ENCODE results near the gene SLF2.
"Not testable (repeated sequence)": the region's sequence is repeated elsewhere in the genome, so short reads cannot be mapped to it uniquely, and the experiment has no call there.

Gene SLF2

GRCh38 chr10:100879741-100880360, 32.9 kb upstream of the SLF2 start:
- DNase-seq (ENCODE audit: insufficient read length, low spot score) (no peak), FAIRE-seq (no peak)

- DNase-seq (ENCODE audit: insufficient read length, low spot score) (no peak), FAIRE-seq (no peak)
Measured at GRCh38 chr10:100881556-100882213, 31.1 kb upstream of the SLF2 start.

GRCh38 chr10:100882252-100882651, 30.5 kb upstream of the SLF2 start:
- no peak for FAIRE-seq

GRCh38 chr10:100882671-100883311, 30.0 kb upstream of the SLF2 start:
- DNase-seq (ENCODE audit: insufficient read length, low spot score): no peak

More at GRCh38 chr10:100882252-100882651, 30.5 kb upstream of the SLF2 start:
- no peak for DNase-seq (ENCODE audit: insufficient read length, low spot score)

DNA sequence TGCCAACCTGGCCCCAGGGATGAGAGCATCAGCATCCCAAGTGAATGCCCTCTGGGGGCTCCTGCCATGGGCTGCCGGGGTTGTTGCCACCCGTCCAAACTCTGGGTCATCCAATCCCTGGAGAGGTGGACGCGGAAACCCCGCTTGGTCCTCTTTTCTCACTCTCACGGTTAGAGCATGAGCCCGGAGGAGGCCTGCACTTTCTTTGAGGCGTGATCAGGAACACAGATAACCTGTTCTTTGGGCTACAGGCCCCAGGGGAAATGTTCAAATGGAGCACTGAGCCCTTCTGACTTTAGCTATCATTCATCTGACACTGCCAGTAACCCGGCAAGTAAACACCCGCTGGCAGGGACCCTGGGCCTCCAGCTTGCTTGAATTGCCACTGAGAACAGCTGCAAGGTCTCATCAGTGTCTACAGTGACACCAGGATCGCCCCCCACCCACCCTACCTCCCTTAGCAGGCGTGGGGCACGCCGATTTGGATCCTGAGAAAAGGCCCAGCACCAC, 29.4 kb upstream of the SLF2 start:
- FAIRE-seq (no peak), DNase-seq (ENCODE audit: insufficient read length, low spot score) (no peak)

More at GRCh38 chr10:100882671-100883311, 30.0 kb upstream of the SLF2 start:
- no peak for FAIRE-seq

GRCh38 chr10:100885611-100886010, 27.2 kb upstream of the SLF2 start:
- DNase-seq (ENCODE audit: insufficient read length, low spot score); FAIRE-seq: not testable (repeated sequence)

DNA sequence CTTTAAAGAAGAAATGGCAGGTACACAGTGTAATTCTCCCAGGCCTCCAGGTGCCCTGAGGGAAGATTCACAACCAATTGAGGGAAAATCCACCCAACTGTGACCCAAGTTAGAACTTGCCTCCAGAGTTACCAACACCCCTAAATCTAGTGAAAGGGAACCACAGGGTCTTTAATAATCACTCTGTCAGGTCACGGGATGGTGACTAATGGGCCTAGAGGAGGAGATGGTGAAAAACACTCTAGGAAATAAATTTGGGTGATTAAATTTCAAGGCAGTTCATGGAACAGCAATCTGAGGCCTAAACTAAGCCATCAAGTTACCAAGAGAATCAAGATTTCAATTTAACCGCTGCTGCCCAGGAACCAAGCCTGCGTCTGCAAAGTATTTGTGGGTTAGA, 26.7 kb upstream of the SLF2 start:
- no peak for FAIRE-seq
- DNase-seq (ENCODE audit: insufficient read length, low spot score): no peak

DNA sequence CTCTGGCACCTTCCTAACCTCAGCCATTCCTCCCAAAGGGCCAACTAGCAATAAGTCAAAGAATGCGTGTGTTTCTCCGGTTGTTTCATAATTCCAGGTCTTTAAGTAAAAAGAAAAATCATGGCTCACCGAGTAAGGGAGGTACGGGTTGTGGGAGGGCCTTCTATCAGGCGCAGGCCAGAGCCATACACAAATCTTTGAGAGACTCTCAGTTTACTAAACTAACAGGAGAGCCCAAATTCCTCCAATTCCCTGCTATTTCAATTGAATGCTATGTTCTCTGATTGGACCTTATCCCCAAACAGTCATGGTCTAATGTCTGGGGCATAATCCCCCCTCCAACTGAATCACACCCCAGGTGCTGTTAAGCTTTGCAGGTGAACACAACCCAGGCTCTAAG, 26.2 kb upstream of the SLF2 start:
- DNase-seq (ENCODE audit: insufficient read length, low spot score) (no peak), FAIRE-seq (no peak)

DNA sequence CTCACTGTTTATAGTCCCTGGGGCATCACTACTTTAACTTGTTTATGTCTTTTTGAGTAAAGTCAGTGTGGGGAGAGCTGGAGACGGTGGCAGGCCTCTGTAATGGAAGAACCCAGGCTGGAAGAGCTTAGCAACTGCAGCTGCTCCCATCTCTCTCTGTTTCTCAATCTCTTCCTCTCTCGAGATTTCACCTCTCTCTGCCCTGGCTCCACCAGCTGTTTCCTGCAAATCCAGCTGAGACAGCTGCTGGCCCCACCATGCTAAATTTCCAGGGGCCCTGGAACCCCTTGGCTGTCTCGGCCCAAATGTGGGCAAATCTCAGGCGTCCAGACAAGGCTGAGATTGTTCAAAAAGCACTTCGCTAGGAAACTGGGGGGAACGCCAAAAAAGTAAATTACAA, 25.8 kb upstream of the SLF2 start:
- no peak for FAIRE-seq
- DNase-seq (ENCODE audit: insufficient read length, low spot score): no peak

GRCh38 chr10:100887761-100888296, 24.9 kb upstream of the SLF2 start:
- DNase-seq (ENCODE audit: insufficient read length, low spot score) (no peak), FAIRE-seq (no peak)

- no peak for FAIRE-seq
- no peak for DNase-seq (ENCODE audit: insufficient read length, low spot score)
Measured at GRCh38 chr10:100888957-100889356, 23.8 kb upstream of the SLF2 start.

GRCh38 chr10:100889546-100889945, 23.2 kb upstream of the SLF2 start:
- DNase-seq (ENCODE audit: insufficient read length, low spot score): no peak
- FAIRE-seq: no peak

- DNase-seq (ENCODE audit: insufficient read length, low spot score): no peak
- FAIRE-seq: no peak
Measured at GRCh38 chr10:100890141-100890672, 22.6 kb upstream of the SLF2 start.

- no peak for FAIRE-seq
- no peak for DNase-seq (ENCODE audit: insufficient read length, low spot score)
Measured at GRCh38 chr10:100890673-100891317, 22.0 kb upstream of the SLF2 start.

- DNase-seq (ENCODE audit: insufficient read length, low spot score) (no peak), FAIRE-seq (no peak)
Measured at GRCh38 chr10:100894033-100894432, 18.7 kb upstream of the SLF2 start.

DNA sequence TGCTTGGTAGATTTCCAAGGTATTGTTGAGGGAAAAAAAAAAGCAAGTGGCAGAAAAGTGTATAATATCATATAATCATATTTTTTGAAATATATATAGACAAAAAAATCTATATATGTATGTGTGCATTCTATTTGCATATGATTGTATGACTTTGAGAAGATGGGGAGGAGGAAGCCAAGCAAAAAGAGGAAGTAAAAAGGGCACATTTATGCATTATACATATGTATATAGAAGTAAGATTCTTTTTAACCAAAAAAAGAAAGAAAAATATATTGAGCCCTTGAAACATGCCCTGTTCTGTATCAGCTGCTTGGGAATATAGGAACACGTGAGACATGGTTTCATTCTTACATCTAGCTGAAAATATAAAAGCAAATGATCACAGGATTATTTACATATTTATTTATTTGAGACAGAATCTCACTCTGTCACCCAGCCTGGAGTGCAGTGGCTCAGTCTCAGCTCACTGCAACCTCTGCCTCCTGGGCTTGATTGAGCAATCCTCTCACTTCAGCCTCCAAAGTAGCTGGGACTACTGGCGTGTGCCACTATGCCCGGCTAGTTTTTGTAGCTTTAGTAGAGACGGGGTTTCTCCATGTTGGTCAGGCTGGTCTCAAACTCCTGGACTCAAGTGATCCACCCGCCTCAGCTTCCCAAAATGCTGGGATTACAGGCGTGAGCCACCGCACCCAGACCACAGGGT, 18.0 kb upstream of the SLF2 start:
- no peak for DNase-seq (ENCODE audit: insufficient read length, low spot score)
- FAIRE-seq: no peak

GRCh38 chr10:100895346-100895745, 17.4 kb upstream of the SLF2 start:
- FAIRE-seq: no peak
- no peak for DNase-seq (ENCODE audit: insufficient read length, low spot score)

GRCh38 chr10:100895896-100896295, 16.9 kb upstream of the SLF2 start:
- DNase-seq (ENCODE audit: insufficient read length, low spot score): no peak
- FAIRE-seq: no peak

GRCh38 chr10:100896876-100897461, 15.8 kb upstream of the SLF2 start:
- FAIRE-seq (no peak), DNase-seq (ENCODE audit: insufficient read length, low spot score) (no peak)

DNA sequence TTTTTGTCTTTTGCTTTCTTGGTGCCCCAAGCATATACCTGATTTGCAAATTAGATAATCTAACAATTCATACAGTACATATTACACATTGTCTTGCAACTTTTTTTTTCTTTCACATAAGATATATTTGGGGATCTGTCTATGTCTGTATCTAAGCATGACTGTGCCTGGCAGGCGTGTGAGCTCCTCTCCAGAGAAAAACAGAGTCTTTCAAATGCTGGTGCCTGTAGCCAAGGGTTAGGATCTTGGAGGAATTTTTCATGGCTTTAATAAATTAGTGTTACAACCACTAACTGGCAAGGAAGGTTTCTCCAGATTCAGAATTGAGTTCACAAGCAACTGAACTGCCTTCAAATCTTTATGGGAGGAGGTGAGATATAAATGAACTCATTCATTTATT, 14.8 kb upstream of the SLF2 start:
- DNase-seq (ENCODE audit: insufficient read length, low spot score): no peak
- no peak for FAIRE-seq

Measured in GM19239 (cell line).